Kidney glomerular epithelial cell (primary cell): Measurements from ENCODE around the gene LTBR.

Source experiments
- DNase-seq: peaks from one replicate; lab custom pipeline; 2025; lab: John Stamatoyannopoulos, UW

Gene LTBR

GRCh38 chr12:6346942-6347341 is 37.0 kb upstream of the LTBR start:
- DNase-seq, result no peak

GRCh38 chr12:6347367-6348338 is 36.3 kb upstream of the LTBR start:
- DNase-seq, result no peak

- no peak for DNase-seq
These were observed 32.3 kb upstream of the LTBR start for GRCh38 chr12:6351622-6352021.

GRCh38 chr12:6352193-6353173 is 31.5 kb upstream of the LTBR start:
- DNase-seq, result no peak

GRCh38 chr12:6354495-6355393 is 29.2 kb upstream of the LTBR start:
- no peak for DNase-seq

GRCh38 chr12:6355491-6356373 is 28.2 kb upstream of the LTBR start:
- no peak for DNase-seq

- DNase-seq, result no peak
These were observed 27.6 kb upstream of the LTBR start for GRCh38 chr12:6356374-6356820.

- no peak for DNase-seq
These were observed 25.1 kb upstream of the LTBR start for GRCh38 chr12:6358881-6359280.

GRCh38 chr12:6360080-6360571 is 23.8 kb upstream of the LTBR start:
- DNase-seq, result no peak

GRCh38 chr12:6360578-6361490 is 23.1 kb upstream of the LTBR start:
- no peak for DNase-seq

GRCh38 chr12:6361834-6362233 is 22.1 kb upstream of the LTBR start:
- peak; percentile 72 for DNase-seq

- DNase-seq, result no peak
These were observed 21.6 kb upstream of the LTBR start for GRCh38 chr12:6362403-6362802.

GRCh38 chr12:6363010-6363329 is 21.0 kb upstream of the LTBR start:
- DNase-seq, result no peak

GRCh38 chr12:6363330-6364043 is 20.5 kb upstream of the LTBR start:
- DNase-seq, result no peak

GRCh38 chr12:6364044-6364374 is 20.0 kb upstream of the LTBR start:
- DNase-seq, result no peak

- no peak for DNase-seq
These were observed 16.6 kb upstream of the LTBR start for GRCh38 chr12:6367065-6367968.

GRCh38 chr12:6367969-6368892 is 15.7 kb upstream of the LTBR start:
- no peak for DNase-seq
